Naive B cell (primary cell): ENCODE results near the gene FA2H. TPM values are rescaled to one million over a fixed set of nuclear protein-coding genes. Genes with fewer than 3 reads are reported as not detected.
"Not testable (repeated sequence)": the region's sequence is repeated elsewhere in the genome, so short reads cannot be mapped to it uniquely, and the experiment has no call there.

Experiments used
- ATAC-seq, 2 donors: fragments of 150-1000 bp; cut with Tn5 transposase; 2 replicates each; pipeline ENCODE4 v1.10.0; 2021; ENCODE audit warnings: low read depth in 2 of 2, mild to moderate bottlenecking in 2 of 2, moderate library complexity in 2 of 2
- DNase-seq: peaks from one replicate; pipeline ENCODE4 v3.0.0; 2022
- H3K27ac Mint-ChIP-seq, 6 donors: one replicate each; pipeline ENCODE4 v1.8.0; 2020 to 2022; ENCODE audit warnings: mild to moderate bottlenecking in 6 of 6, mixed read lengths in 6 of 6, moderate library complexity in 5 of 6, inconsistent platforms in 2 of 6
- H3K27me3 Mint-ChIP-seq, 3 donors: one replicate each; pipeline ENCODE4 v1.8.0; 2021 to 2022; ENCODE audit warnings: mixed read lengths in 3 of 3, mild to moderate bottlenecking in 1 of 3
- H3K36me3 Mint-ChIP-seq, 2 donors: one replicate each; pipeline ENCODE4 v1.8.0; 2020 to 2022; ENCODE audit warnings: mixed read lengths in 2 of 2, inconsistent platforms in 1 of 2, mild to moderate bottlenecking in 1 of 2
- H3K4me1 Mint-ChIP-seq, 3 donors: one replicate each; pipeline ENCODE4 v1.8.0; 2020 to 2022; ENCODE audit warnings: mixed read lengths in 3 of 3, inconsistent platforms in 1 of 3, mild to moderate bottlenecking in 1 of 3, moderate library complexity in 1 of 3
- H3K4me3 Mint-ChIP-seq, 8 donors: one replicate each; pipeline ENCODE4 v1.8.0; 2020 to 2022; ENCODE audit warnings: mild to moderate bottlenecking in 8 of 8, mixed read lengths in 8 of 8, moderate library complexity in 8 of 8, inconsistent platforms in 2 of 8
- H3K9me3 Mint-ChIP-seq, 7 donors: one replicate each; pipeline ENCODE4 v1.8.0; 2020 to 2022; ENCODE audit warnings: mixed read lengths in 7 of 7, mild to moderate bottlenecking in 5 of 7, inconsistent platforms in 2 of 7, moderate library complexity in 1 of 7
- polyA plus RNA-seq, 6 donors: library from polyadenylated mRNA; unstranded; fragments of 300-500 nt; fragmentation: Illumina TruSeq; gene quantifications; one replicate each; pipeline ENCODE4 v1.2.3, GENCODE V29; 2021; ENCODE audit warnings: low read depth in 6 of 6

Gene FA2H
- polyA plus RNA-seq, 6 donors from 2014 or later: 0.21 to 3.1 (median 0.29) TPM; not detected in 3

DNA sequence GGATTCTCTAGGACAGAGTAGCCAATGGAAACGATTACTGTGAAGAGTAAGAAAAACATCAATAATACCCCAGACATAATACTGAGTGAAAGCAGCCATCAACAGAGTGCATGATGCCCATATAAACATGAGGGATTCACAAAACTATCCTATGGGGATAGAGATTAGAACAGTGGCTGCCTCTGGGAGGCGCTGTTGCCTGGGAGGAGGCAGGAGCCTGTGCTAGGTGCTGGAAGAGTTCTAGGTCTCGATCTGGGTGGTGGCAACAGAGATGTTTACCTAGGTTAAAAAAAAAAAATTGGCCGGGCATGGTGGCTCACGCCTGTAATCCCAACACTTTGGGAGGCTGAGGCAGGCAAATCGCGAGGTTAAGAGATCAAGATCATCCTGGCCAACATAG is 7.9 kb downstream of the FA2H start:
- Mint-ChIP-seq H3K4me1 (peaks cover 3 to 12% (median 5%) of the 10 kb centered on the region in 3 donors), H3K4me3 (no peak overlapping the region), H3K27me3 (peaks cover 17 to 54% (median 24%) of the 10 kb centered on the region in 3 donors), H3K27ac (no peak overlapping the region), H3K9me3 (peaks cover 0 to 7% (median 0%) of the 10 kb centered on the region in 7 donors), H3K36me3 (no peaks in the 10 kb centered on the region)
- no peak for ATAC-seq
- DNase-seq: no peak

DNA sequence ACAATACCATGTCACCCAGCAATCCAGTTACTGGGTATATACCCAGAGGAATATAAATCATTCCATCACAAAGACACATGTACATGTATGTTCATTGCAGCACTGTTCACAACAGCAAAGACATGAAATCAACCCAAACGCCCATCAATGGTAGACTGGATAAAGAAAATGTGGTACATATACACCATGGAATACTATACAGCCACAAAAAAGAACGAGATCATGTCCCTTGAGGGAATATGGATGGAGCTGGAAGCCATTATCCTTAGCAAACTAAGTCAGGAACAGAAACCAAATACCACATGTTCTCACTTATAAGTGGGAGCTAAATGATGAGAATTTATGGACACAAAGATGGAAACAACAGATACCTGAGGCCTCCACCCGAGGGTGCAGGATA is 10.4 kb downstream of the FA2H start:
- peaks cover 15 to 59% (median 20%) of the 10 kb centered on the region in 3 donors for H3K27me3 Mint-ChIP-seq
- ATAC-seq, H3K9me3 Mint-ChIP-seq, H3K36me3 Mint-ChIP-seq, H3K27ac Mint-ChIP-seq, H3K4me1 Mint-ChIP-seq, H3K4me3 Mint-ChIP-seq, DNase-seq: not testable (repeated sequence)

DNA sequence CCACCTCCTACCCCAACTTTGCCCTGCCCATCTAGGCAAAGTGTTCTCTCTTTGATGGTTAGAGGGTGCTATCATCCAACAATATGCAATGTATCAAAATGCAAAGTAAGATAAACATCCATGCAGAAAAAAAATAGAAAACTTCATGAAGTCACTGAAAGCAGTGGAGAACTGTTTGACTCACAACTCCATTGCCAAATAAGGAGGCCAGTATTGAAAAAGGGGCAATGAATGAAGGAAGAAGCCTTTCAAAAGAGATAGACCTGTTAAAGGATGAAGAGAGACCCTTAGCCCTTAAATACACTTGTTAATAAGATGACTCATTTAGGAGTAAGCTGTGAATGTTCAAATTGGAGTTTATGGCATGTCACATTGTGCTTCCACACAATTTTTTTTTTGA is 13.0 kb downstream of the FA2H start:
- H3K36me3 Mint-ChIP-seq: no peaks in the 10 kb centered on the region
- H3K4me3 Mint-ChIP-seq: no peak overlapping the region
- H3K27ac Mint-ChIP-seq: peak overlapping the region in 1 of 6 donors; percentile 13
- no peaks in the 10 kb centered on the region for H3K4me1 Mint-ChIP-seq
- H3K9me3 Mint-ChIP-seq: peaks cover 0 to 7% (median 0%) of the 10 kb centered on the region in 7 donors
- H3K27me3 Mint-ChIP-seq: peaks cover 7 to 58% (median 16%) of the 10 kb centered on the region in 3 donors
- DNase-seq (no peak), ATAC-seq (no peak)

DNA sequence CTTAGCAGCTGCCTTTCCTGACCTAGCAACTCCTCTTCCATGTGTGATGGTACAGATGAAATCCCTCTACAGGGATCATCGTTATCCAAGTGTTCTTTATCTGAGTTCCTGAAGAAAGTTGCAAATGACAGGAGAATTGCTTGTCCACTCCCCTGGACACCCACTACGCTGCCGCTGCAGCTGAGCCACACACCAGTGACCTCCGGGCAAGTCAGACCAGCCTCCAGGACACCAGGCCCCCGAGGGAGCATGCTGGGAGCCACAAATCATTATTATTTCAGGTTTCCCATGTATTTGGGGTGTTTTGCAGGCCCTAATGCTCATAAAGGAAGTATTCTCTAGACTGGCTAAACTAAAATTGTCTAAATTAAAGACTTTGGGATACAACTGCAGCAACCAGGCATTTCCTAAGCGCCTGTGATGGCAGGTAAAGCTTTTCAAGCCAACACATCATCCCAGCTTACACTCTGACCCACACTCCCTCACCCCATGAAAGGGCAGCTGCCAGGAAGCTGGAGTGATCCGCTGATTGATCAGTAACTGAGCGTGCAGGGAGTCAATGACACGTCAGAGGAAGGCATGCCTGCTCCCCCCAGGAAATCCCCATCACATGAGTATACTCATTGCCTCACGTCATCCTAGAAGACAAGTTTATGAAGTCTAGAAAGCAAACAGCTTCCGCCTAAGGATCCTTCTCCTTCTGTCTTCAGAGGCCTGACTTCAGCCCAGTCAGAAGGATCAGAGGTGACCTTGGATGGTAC is 14.4 kb downstream of the FA2H start:
- DNase-seq: no peak
- H3K4me3 Mint-ChIP-seq: no peak overlapping the region
- no peaks in the 10 kb centered on the region for H3K36me3 Mint-ChIP-seq
- no peak for ATAC-seq
- H3K9me3 Mint-ChIP-seq: peaks cover 0 to 7% (median 0%) of the 10 kb centered on the region in 7 donors
- H3K4me1 Mint-ChIP-seq: no peaks in the 10 kb centered on the region
- H3K27me3 Mint-ChIP-seq: peaks cover 7 to 43% (median 10%) of the 10 kb centered on the region in 3 donors
- H3K27ac Mint-ChIP-seq: no peak overlapping the region

DNA sequence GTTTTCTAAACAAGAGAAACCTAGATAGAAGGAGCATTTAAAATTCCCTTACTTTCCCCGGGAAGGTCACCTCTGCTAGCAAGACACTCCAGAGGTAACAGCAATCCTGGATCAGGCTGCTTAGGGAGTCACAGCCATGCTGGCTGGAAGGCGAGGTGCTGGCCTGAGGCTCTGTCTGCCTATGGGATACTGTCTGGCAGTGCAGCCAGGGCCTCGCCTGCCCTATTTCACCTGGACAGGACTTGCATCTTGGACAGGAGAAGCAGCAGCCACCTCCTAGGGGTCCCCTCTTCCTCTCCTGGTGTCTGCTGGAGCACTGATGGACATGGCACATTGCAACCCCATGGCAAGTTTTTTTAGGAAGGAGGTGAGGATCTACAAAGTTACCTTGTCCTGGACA is 15.1 kb downstream of the FA2H start:
- H3K27ac Mint-ChIP-seq: no peak overlapping the region
- peaks cover 7 to 40% (median 13%) of the 10 kb centered on the region in 3 donors for H3K27me3 Mint-ChIP-seq
- DNase-seq: no peak
- no peaks in the 10 kb centered on the region for H3K4me1 Mint-ChIP-seq
- H3K4me3 Mint-ChIP-seq: no peak overlapping the region
- no peaks in the 10 kb centered on the region for H3K36me3 Mint-ChIP-seq
- ATAC-seq: no peak
- H3K9me3 Mint-ChIP-seq: peaks cover 0 to 4% (median 0%) of the 10 kb centered on the region in 7 donors

DNA sequence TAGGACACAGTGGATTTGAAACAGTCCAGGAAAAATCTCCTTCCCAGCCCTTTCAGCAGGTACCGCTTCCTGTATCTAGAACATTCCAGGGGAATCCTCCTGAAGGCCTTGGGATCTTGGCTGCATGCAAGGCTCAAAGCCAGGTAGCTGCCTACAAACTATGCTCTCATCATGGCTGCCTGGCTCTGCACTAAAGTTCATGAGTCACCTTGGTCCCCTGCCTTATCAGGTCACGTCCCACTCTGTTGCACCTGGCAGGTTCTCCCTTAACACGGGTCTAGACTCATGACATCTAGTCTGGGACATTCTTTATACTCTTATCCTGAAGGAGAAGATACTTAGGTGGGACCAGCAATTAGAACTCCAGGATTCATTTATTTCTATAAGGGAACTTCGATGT is 15.8 kb downstream of the FA2H start:
- H3K27ac Mint-ChIP-seq: no peak overlapping the region
- H3K27me3 Mint-ChIP-seq: peaks cover 7 to 32% (median 16%) of the 10 kb centered on the region in 3 donors
- H3K4me3 Mint-ChIP-seq: no peak overlapping the region
- H3K9me3 Mint-ChIP-seq: peaks cover 0 to 2% (median 0%) of the 10 kb centered on the region in 7 donors
- ATAC-seq: no peak
- no peaks in the 10 kb centered on the region for H3K4me1 Mint-ChIP-seq
- DNase-seq: no peak
- no peaks in the 10 kb centered on the region for H3K36me3 Mint-ChIP-seq

DNA sequence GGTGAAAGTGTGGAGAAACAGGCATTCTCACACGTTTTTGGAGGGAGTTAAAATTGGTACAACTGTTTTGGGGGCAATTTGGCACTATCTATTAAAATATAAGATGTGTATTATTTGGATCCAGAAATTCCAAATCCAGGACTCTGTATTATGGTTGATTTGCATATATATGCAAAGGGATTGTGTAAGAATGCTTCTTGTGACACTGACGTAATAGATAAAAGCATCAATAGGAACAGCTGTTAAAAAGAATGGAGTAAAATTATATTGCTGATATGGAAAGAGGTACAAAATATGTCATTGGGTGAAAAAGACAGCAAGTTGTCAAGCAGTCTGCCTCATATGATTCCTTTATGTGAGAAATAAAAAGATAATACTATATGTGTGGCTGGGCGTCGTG is 17.3 kb downstream of the FA2H start:
- H3K4me3 Mint-ChIP-seq: no peak overlapping the region
- no peaks in the 10 kb centered on the region for H3K36me3 Mint-ChIP-seq
- H3K4me1 Mint-ChIP-seq: no peaks in the 10 kb centered on the region
- peaks cover 11 to 28% (median 14%) of the 10 kb centered on the region in 3 donors for H3K27me3 Mint-ChIP-seq
- ATAC-seq (no peak), DNase-seq (no peak)
- H3K9me3 Mint-ChIP-seq: no peaks in the 10 kb centered on the region
- peak overlapping the region in 1 of 6 donors; percentile 3 for H3K27ac Mint-ChIP-seq

DNA sequence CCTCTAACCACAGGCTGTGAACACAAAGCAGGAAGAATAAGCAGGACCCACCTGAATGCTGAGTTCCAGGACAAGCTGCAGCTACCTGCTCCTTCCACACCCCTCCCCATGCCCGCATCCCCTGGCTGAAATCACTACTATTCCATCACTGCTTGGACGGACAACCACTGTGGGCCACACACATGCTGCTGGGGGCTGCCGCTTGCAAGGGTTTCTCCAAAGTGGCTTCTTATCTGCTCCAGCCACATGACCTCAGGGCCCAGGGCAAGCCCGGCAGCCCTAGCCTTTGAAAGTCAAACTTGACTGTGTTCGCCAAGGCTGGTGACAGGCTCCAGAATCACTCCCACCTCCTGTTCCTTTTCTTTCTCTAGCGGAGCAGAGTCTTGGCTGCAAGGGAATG is 18.4 kb downstream of the FA2H start:
- DNase-seq: no peak
- H3K4me1 Mint-ChIP-seq: no peaks in the 10 kb centered on the region

DNA sequence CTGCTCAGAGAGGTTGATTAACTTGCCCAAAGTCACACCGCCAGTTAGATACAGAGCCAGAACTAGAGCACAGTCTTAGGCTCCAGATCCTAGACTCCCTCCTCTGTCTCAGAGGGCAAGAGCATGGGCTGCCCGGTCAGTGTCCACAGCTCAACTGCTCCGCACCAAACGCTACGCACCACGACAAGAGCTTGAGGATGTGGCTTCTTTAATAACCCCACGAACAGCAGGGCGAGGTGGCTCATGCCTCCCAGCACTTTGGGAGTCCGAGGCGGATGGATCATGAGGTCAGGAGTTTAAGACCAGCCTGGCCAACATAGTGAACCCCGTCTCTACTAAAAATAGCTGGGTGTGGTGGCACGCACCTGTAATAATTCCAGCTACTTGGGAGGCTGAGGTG is 21.4 kb downstream of the FA2H start:
- ATAC-seq (no peak), DNase-seq (no peak)
- Mint-ChIP-seq H3K36me3 (no peaks in the 10 kb centered on the region), H3K4me3 (no peak overlapping the region), H3K27me3 (peaks cover 13 to 26% (median 22%) of the 10 kb centered on the region in 3 donors), H3K4me1 (no peaks in the 10 kb centered on the region), H3K27ac (peak overlapping the region in 1 of 6 donors; percentile 57), H3K9me3 (no peaks in the 10 kb centered on the region)

More for the DNA sequence above, 18.4 kb downstream of the FA2H start:
- no peak overlapping the region for H3K4me3 Mint-ChIP-seq
- H3K27ac Mint-ChIP-seq: no peak overlapping the region
- no peaks in the 10 kb centered on the region for H3K36me3 Mint-ChIP-seq
- peaks cover 21 to 37% (median 21%) of the 10 kb centered on the region in 3 donors for H3K27me3 Mint-ChIP-seq
- H3K9me3 Mint-ChIP-seq: no peaks in the 10 kb centered on the region
- no peak for ATAC-seq

DNA sequence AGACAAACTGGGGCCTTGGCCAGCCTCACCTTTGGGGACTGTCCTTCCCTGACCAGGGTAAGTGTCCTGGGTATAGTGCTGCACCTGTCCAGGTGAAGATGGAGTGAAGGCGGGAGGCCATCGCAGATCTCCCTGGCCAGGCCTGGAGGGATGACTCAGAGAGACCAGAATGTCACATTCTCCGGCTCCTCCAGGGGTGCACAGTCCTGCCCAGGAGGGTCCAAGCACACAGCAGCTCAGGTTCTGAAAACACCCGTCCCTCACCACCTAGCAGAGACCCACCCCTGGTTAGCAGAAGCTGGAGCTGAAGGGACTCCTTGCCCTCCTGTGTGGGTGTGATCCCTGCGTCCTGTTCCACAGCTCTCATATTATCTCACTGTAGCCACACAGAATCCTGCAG is 21.9 kb downstream of the FA2H start:
- Mint-ChIP-seq H3K27me3 (peaks cover 13 to 26% (median 22%) of the 10 kb centered on the region in 3 donors), H3K36me3 (no peaks in the 10 kb centered on the region), H3K4me1 (no peaks in the 10 kb centered on the region), H3K4me3 (no peak overlapping the region), H3K9me3 (no peaks in the 10 kb centered on the region), H3K27ac (no peak overlapping the region)
- DNase-seq (no peak), ATAC-seq (no peak)

DNA sequence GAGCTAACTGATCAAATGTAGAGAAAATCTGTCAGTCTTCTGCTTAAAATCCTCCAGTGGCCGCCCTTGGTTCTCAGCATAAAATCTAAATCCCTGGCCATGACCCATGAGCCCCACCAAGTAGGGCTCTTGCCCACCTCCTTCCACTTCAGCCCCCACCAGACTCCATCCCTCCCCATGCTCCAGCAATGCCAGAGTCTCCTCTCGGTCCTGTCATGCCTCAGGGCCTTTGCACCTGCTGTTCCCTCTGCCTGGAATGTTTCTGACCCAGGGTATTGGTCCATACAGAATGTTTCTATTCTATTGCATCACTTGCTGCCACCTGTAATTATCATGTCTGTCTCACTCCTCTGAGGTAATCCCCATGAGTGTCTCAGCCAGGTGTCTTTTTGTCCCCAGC is 22.4 kb downstream of the FA2H start:
- DNase-seq (no peak), ATAC-seq (no peak)
- Mint-ChIP-seq H3K9me3 (no peaks in the 10 kb centered on the region), H3K4me1 (no peaks in the 10 kb centered on the region), H3K27me3 (peaks cover 13 to 23% (median 17%) of the 10 kb centered on the region in 3 donors), H3K27ac (no peak overlapping the region), H3K36me3 (no peaks in the 10 kb centered on the region), H3K4me3 (no peak overlapping the region)

DNA sequence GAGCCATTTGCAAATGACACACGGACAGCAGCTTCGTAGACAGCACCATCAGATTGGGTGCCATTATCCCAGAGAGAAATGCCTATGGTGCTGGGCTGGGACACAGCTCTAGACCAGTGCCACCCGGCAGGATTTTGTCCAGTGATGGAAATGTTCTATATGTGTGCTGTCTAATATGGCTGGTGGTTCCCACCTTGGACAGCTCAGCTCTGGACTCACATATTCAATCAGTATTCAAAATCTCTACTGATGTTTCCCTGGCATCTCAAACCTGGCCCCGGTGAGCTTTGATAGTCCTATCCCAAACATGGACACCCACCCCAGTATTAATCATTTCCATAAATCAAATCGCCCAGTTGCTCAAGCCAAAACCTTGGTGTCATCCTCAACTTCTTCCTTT is 23.0 kb downstream of the FA2H start:
- H3K4me3 Mint-ChIP-seq: no peak overlapping the region
- no peak overlapping the region for H3K27ac Mint-ChIP-seq
- no peaks in the 10 kb centered on the region for H3K36me3 Mint-ChIP-seq
- peaks cover 13 to 21% (median 16%) of the 10 kb centered on the region in 3 donors for H3K27me3 Mint-ChIP-seq
- H3K9me3 Mint-ChIP-seq: no peaks in the 10 kb centered on the region
- no peaks in the 10 kb centered on the region for H3K4me1 Mint-ChIP-seq
- ATAC-seq: no peak
- no peak for DNase-seq

DNA sequence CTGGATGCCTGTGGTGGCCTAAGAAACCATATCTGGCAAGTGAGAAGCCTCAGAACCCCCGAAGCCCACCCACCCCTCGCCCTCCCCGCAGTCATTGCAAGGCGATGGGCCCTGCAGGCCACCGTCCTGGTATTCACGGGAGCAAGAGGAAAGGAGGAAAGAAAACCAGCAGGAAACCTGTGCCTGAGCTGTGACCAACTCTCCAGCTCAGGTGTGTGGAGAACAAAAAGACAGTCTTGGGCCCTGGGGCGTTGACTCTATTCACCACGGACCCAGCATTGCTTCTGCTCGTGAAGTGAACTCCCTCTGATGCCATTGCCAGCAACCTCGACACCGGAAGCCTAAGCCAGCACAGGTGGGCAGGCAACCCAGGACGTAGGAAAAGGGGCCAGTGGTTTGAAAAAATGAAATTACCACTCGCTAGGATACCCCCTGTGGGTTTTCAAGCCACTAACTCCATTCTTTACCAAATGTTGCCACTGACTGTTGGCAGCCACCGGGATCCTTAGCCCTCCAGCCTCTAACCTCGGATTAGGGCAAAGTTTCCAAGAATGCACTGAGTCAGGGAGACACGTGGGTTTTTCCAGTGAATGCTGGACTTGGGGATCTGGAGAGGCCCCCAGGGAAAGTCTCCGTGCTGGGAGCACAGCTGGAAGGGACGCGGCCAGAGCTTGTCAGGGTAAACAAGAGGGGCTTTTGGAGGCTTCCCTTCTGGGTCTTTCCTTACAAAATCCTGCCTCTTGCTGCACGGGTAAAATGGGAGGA is 25.1 kb downstream of the FA2H start:
- Mint-ChIP-seq H3K4me1 (no peaks in the 10 kb centered on the region), H3K36me3 (no peaks in the 10 kb centered on the region), H3K4me3 (no peak overlapping the region), H3K27me3 (peaks cover 13 to 18% (median 16%) of the 10 kb centered on the region in 3 donors), H3K9me3 (no peaks in the 10 kb centered on the region), H3K27ac (no peak overlapping the region)
- no peak for DNase-seq
- ATAC-seq: no peak

DNA sequence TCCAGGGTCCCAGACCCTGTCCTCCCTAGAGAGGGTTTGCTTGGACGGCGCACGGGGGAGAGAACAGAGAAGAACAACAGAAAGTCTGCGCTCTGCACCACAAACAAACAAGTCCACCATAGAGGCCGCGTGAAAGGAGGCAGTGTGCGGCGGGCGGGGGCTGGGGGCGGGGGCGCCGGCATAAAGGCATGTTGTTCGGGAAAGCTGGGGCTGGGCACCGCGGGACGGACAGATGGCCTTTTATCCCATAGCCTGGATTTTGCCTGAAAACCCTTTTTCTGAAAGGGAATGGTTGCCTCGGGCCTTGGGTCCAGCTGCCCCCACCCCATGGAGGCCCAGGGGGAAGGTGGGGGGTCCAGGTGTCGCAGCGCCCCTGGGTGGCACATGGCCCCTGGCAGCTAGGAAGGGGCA is 26.0 kb downstream of the FA2H start:
- Mint-ChIP-seq H3K4me3 (no peak overlapping the region), H3K27me3 (peaks cover 13 to 16% (median 14%) of the 10 kb centered on the region in 3 donors), H3K9me3 (no peaks in the 10 kb centered on the region), H3K36me3 (no peaks in the 10 kb centered on the region), H3K4me1 (no peaks in the 10 kb centered on the region), H3K27ac (no peak overlapping the region)
- ATAC-seq (no peak), DNase-seq (no peak)
